ENCODE results near the gene RPS17.

The RPS17 gene

GRCh38 chr15:82540055-82540983 is at the start of gene RPS17:
TSS of gene RPS17 (minus strand) at chr15:82540457. CDS start at chr15:82540428, 29 bp downstream.
- Mint-ChIP-seq H3K4me1 (peaks cover 34% of the 10 kb centered on the region), H3K36me3 (peaks cover 31% of the 10 kb centered on the region), H3K9me3 (no peaks in the 10 kb centered on the region), H3K4me3 (peak within 1 kb of the TSS; percentile 97), H3K27me3 (no peaks in the 10 kb centered on the region), H3K27ac (peak within 1 kb of the TSS; percentile 97)

- Mint-ChIP-seq H3K4me1 (no peaks in the 10 kb centered on the region), H3K9me3 (no peaks in the 10 kb centered on the region), H3K36me3 (no peaks in the 10 kb centered on the region), H3K27me3 (peaks cover 5% of the 10 kb centered on the region), H3K4me3 (no peak overlapping the region), H3K27ac (no peak overlapping the region)
Observed at GRCh38 chr15:82587805-82588204, 47.5 kb upstream of the RPS17 start.

- Mint-ChIP-seq H3K27ac (no peak overlapping the region), H3K36me3 (no peaks in the 10 kb centered on the region), H3K4me3 (no peak overlapping the region), H3K4me1 (no peaks in the 10 kb centered on the region), H3K27me3 (peaks cover 10% of the 10 kb centered on the region), H3K9me3 (no peaks in the 10 kb centered on the region)
Observed at GRCh38 chr15:82585072-82585471, 44.8 kb upstream of the RPS17 start.

- no peak overlapping the region for H3K27ac Mint-ChIP-seq
- no peaks in the 10 kb centered on the region for H3K4me1 Mint-ChIP-seq
- H3K27me3 Mint-ChIP-seq: peaks cover 10% of the 10 kb centered on the region
Observed at GRCh38 chr15:82580713-82581112, 40.5 kb upstream of the RPS17 start.

GRCh38 chr15:82575335-82575734 is 35.1 kb upstream of the RPS17 start:
- no peak overlapping the region for H3K4me3 Mint-ChIP-seq
- no peak overlapping the region for H3K27ac Mint-ChIP-seq
- no peaks in the 10 kb centered on the region for H3K9me3 Mint-ChIP-seq
- H3K4me1 Mint-ChIP-seq: no peaks in the 10 kb centered on the region
- H3K36me3 Mint-ChIP-seq: no peaks in the 10 kb centered on the region
- H3K27me3 Mint-ChIP-seq: peaks cover 6% of the 10 kb centered on the region

More at GRCh38 chr15:82580713-82581112, 40.5 kb upstream of the RPS17 start:
- Mint-ChIP-seq H3K9me3 (no peaks in the 10 kb centered on the region), H3K36me3 (no peaks in the 10 kb centered on the region), H3K4me3 (no peak overlapping the region)

GRCh38 chr15:82572986-82573385 is 32.7 kb upstream of the RPS17 start:
- H3K4me3 Mint-ChIP-seq: no peak overlapping the region

GRCh38 chr15:82572311-82572710 is 32.1 kb upstream of the RPS17 start:
- Mint-ChIP-seq H3K4me3 (no peak overlapping the region), H3K27ac (no peak overlapping the region), H3K36me3 (no peaks in the 10 kb centered on the region), H3K4me1 (no peaks in the 10 kb centered on the region), H3K9me3 (no peaks in the 10 kb centered on the region), H3K27me3 (peaks cover 6% of the 10 kb centered on the region)

More at GRCh38 chr15:82572986-82573385, 32.7 kb upstream of the RPS17 start:
- Mint-ChIP-seq H3K27ac (no peak overlapping the region), H3K4me1 (no peaks in the 10 kb centered on the region), H3K9me3 (no peaks in the 10 kb centered on the region), H3K27me3 (peaks cover 6% of the 10 kb centered on the region), H3K36me3 (no peaks in the 10 kb centered on the region)

GRCh38 chr15:82571722-82572222 is 31.5 kb upstream of the RPS17 start:
- Mint-ChIP-seq H3K9me3 (no peaks in the 10 kb centered on the region), H3K27ac (no peak overlapping the region), H3K4me1 (no peaks in the 10 kb centered on the region), H3K4me3 (no peak overlapping the region), H3K36me3 (no peaks in the 10 kb centered on the region), H3K27me3 (peaks cover 6% of the 10 kb centered on the region)

- no peaks in the 10 kb centered on the region for H3K36me3 Mint-ChIP-seq
- no peak overlapping the region for H3K4me3 Mint-ChIP-seq
- H3K9me3 Mint-ChIP-seq: no peaks in the 10 kb centered on the region
- no peak overlapping the region for H3K27ac Mint-ChIP-seq
- no peaks in the 10 kb centered on the region for H3K4me1 Mint-ChIP-seq
- H3K27me3 Mint-ChIP-seq: peaks cover 5% of the 10 kb centered on the region
Observed at GRCh38 chr15:82570721-82571508, 30.7 kb upstream of the RPS17 start.

GRCh38 chr15:82569834-82570233 is 29.6 kb upstream of the RPS17 start:
- Mint-ChIP-seq H3K27ac (no peak overlapping the region), H3K36me3 (no peaks in the 10 kb centered on the region), H3K9me3 (no peaks in the 10 kb centered on the region), H3K4me3 (no peak overlapping the region), H3K27me3 (peaks cover 5% of the 10 kb centered on the region), H3K4me1 (no peaks in the 10 kb centered on the region)

- Mint-ChIP-seq H3K4me3 (no peak overlapping the region), H3K27me3 (peaks cover 4% of the 10 kb centered on the region), H3K36me3 (no peaks in the 10 kb centered on the region)
Observed at GRCh38 chr15:82568986-82569385, 28.7 kb upstream of the RPS17 start.

GRCh38 chr15:82567661-82568060 is 27.4 kb upstream of the RPS17 start:
- H3K27me3 Mint-ChIP-seq: no peaks in the 10 kb centered on the region
- H3K36me3 Mint-ChIP-seq: no peaks in the 10 kb centered on the region
- H3K27ac Mint-ChIP-seq: no peak overlapping the region
- H3K9me3 Mint-ChIP-seq: no peaks in the 10 kb centered on the region
- H3K4me1 Mint-ChIP-seq: no peaks in the 10 kb centered on the region
- no peak overlapping the region for H3K4me3 Mint-ChIP-seq

More at GRCh38 chr15:82568986-82569385, 28.7 kb upstream of the RPS17 start:
- H3K4me1 Mint-ChIP-seq: no peaks in the 10 kb centered on the region
- H3K9me3 Mint-ChIP-seq: no peaks in the 10 kb centered on the region
- H3K27ac Mint-ChIP-seq: no peak overlapping the region

GRCh38 chr15:82566690-82567089 is 26.4 kb upstream of the RPS17 start:
- no peak overlapping the region for H3K4me3 Mint-ChIP-seq
- no peaks in the 10 kb centered on the region for H3K9me3 Mint-ChIP-seq
- no peaks in the 10 kb centered on the region for H3K27me3 Mint-ChIP-seq
- no peak overlapping the region for H3K27ac Mint-ChIP-seq
- H3K4me1 Mint-ChIP-seq: no peaks in the 10 kb centered on the region
- no peaks in the 10 kb centered on the region for H3K36me3 Mint-ChIP-seq

GRCh38 chr15:82558502-82558901 is 18.2 kb upstream of the RPS17 start:
- H3K9me3 Mint-ChIP-seq: no peaks in the 10 kb centered on the region

GRCh38 chr15:82556315-82557035 is 16.2 kb upstream of the RPS17 start:
- Mint-ChIP-seq H3K9me3 (no peaks in the 10 kb centered on the region), H3K27me3 (peaks cover 2% of the 10 kb centered on the region), H3K36me3 (no peaks in the 10 kb centered on the region), H3K4me3 (no peak overlapping the region), H3K4me1 (no peaks in the 10 kb centered on the region), H3K27ac (no peak overlapping the region)

More at GRCh38 chr15:82558502-82558901, 18.2 kb upstream of the RPS17 start:
- Mint-ChIP-seq H3K36me3 (no peaks in the 10 kb centered on the region), H3K4me1 (no peaks in the 10 kb centered on the region), H3K4me3 (no peak overlapping the region), H3K27ac (no peak overlapping the region), H3K27me3 (peaks cover 2% of the 10 kb centered on the region)
